ENCODE data around the gene TTC7B.

DNA sequence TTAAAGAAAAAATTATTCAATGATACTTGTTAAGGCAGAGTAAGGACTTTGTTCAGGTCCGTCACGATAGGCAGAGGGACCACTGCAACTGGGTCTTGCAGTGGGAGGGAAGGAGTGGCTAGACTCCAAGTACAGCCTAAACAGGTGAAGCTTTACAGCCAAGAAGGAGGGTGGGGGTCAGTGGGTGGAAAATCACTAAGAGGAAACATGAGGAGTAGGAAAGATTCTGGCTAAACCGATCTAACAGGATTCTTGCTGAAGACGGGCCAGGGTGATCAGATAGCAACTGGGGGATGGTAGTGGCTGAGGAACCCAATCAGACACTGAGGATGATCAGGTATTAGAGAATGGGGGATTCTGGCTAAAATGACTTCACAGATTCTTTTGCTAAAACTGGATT, 100.2 kb downstream of the TTC7B start:
- TF ChIP-seq ZNF274 (IDR thresholded peaks at IDR 0.05; ENCODE audit: low read depth, low read length) (no peak), SUZ12 (IDR thresholded peaks at IDR 0.05; ENCODE audit: extremely low read depth, insufficient read depth, insufficient read length) (no peak), YY1 (IDR thresholded peaks at IDR 0.05; ENCODE audit: insufficient read depth, insufficient read length) (no peak)

Measured in NT2/D1 (cell line).